AG04450 (cell line): ENCODE results near the gene RFTN1. TPM values are rescaled to one million over a fixed set of nuclear protein-coding genes. Genes with fewer than 3 reads are reported as not detected.

Experiments used
- CTCF ChIA-PET: fragments of 300-600, 350-600 bp; formaldehyde crosslinking; extraction: SDS; loops from one replicate; lab custom pipeline; 2022; ENCODE audit warnings: antibody characterized with exemption, inconsistent platforms; lab: Charles Lee
- POLR2A ChIA-PET: fragments of 350-600 bp; formaldehyde crosslinking; extraction: SDS; loops from one replicate; lab custom pipeline; 2021; ENCODE audit warnings: antibody characterized with exemption, inconsistent platforms; lab: Yijun Ruan, JAX
- DNase-seq: peaks from one replicate; pipeline ENCODE4 v3.0.0-alpha.2; 2011; ENCODE audit warnings: low read depth, low spot score
- H3K27ac ChIP-seq: one replicate; pipeline ENCODE4 v1.5.1; 2012; ENCODE audit warnings: low read depth, low read length, control low read depth
- H3K27me3 ChIP-seq: one replicate; pipeline ENCODE4 v1.6.0; 2012; ENCODE audit warnings: low read length; ENCODE audit not compliant: control insufficient read depth, insufficient read depth
- H3K4me3 ChIP-seq: 2 replicates; pipeline ENCODE4 v1.5.1; 2011; ENCODE audit warnings: mild to moderate bottlenecking, low read depth, low read length, control low read depth
- H3K9me3 ChIP-seq: 2 replicates; pipeline ENCODE4 v1.5.1; 2012; ENCODE audit warnings: low read length; ENCODE audit not compliant: control insufficient read depth, insufficient read depth
- polyA plus RNA-seq: library from polyadenylated mRNA; depleted of rRNA; stranded (reverse); fragments of >200 nt; gene quantifications from 2 replicates; pipeline ENCODE4 v1.2.3, GENCODE V29; 2011
- TF ChIP-seq, protein P1 (sequence below): IDR thresholded peaks from 2 replicates; pipeline ENCODE4 v1.5.1; 2011; ENCODE audit warnings: low read depth, low read length, control low read depth, inconsistent platforms

The RFTN1 gene
- polyA plus RNA-seq, 1 experiment: 97.3 TPM

DNA sequence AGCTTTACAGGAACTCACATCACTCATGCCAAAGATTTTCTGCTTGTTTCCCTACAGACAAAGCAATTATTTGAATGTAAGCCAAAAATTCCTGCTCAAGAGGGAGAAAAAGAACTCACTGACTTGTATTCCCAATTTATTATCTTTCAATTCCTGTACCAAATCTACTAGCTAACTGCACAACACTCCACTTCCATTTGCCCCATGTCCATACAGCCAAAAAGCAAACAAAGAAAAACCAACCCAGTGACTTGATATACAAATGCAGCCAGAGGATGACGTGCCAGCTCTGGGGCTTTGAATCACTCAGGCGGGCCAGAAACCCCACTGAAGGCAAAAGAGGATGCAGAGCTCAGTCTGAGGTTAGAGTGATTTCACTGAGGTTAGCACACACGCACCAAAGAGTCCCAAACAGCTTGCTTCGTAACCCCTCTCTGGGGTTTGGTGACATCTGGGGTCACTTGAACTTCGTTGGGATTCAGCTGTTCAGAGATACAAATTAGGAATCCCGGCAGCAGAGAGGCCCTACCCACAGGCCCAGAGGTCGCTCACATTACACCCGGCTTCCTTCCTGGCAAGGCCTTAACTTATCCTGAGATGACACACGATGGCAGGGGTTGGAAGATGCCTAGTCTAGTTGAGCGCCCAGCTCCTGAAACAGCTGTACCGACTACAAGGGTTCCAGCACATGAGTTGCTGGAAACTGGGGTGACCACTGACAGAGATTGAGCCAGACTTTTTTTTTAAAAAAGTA, 1.6 kb downstream of the RFTN1 start:
- DNase-seq: peak; percentile 30
- H3K27me3 ChIP-seq: no peaks in the 10 kb centered on the region
- peak overlapping the region; percentile 87 for H3K27ac ChIP-seq
- CTCF ChIA-PET: interaction anchor here (0.8 to 1.3 kb wide), 8 partner anchors 31 to 223 kb away, joined by 3 to 4 read pairs (median 3); no protein-coding TSS in a partner anchor
- peaks cover 5% of the 10 kb centered on the region; the same call in 1 of the 2 replicates for H3K9me3 ChIP-seq
- POLR2A ChIA-PET: interaction anchor here (0.6 to 2.8 kb wide), 6 partner anchors 9 to 1237 kb away, joined by 3 to 13 read pairs (median 4); no protein-coding TSS in a partner anchor
- peak overlapping the region; percentile 96 for H3K4me3 ChIP-seq
- TF ChIP-seq, protein P1, sequence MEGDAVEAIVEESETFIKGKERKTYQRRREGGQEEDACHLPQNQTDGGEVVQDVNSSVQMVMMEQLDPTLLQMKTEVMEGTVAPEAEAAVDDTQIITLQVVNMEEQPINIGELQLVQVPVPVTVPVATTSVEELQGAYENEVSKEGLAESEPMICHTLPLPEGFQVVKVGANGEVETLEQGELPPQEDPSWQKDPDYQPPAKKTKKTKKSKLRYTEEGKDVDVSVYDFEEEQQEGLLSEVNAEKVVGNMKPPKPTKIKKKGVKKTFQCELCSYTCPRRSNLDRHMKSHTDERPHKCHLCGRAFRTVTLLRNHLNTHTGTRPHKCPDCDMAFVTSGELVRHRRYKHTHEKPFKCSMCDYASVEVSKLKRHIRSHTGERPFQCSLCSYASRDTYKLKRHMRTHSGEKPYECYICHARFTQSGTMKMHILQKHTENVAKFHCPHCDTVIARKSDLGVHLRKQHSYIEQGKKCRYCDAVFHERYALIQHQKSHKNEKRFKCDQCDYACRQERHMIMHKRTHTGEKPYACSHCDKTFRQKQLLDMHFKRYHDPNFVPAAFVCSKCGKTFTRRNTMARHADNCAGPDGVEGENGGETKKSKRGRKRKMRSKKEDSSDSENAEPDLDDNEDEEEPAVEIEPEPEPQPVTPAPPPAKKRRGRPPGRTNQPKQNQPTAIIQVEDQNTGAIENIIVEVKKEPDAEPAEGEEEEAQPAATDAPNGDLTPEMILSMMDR: no peak

DNA sequence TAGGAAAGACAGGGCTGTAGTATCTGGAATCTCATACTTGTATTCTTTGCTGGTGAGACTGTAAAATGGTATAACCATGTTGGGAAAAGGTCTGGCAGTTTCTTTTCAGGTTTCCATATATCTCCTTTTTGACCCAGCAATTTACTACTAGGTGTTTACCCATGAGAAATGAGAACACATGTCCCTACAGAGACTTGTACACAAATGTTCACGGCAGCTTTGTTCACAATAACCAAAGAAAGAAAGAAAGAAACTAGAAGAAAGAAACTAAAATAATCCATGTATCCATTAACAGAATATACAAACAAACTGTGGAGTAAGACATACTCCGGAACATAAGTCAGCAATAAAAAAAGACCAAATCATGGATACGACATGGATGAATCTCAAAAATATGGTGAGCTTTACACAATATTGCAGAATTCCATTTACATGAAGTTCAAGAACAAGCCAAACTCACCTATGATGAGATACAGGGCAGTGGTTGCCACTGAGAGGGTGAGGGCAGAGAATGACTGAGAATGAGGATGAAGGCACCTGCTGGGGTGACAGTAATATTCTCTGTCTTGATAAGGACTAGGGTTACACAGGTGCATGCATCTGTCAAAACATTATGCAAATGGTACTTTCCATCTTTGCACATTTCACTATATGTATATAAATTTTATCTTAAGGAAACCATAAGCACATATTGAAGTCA, 2.7 kb downstream of the RFTN1 start:
- ChIA-PET CTCF (interaction anchor here (0.9 to 1.3 kb wide), 4 partner anchors 40 to 222 kb away, joined by 3 to 4 read pairs (median 4); no protein-coding TSS in a partner anchor), POLR2A (interaction anchor here (1.0 to 1.2 kb wide), 2 partner anchors 111 to 193 kb away, joined by 3 to 4 read pairs; no protein-coding TSS in a partner anchor)
- Histone ChIP-seq H3K27me3 (no peaks in the 10 kb centered on the region), H3K9me3 (peaks cover 5% of the 10 kb centered on the region; the same call in 1 of the 2 replicates), H3K4me3 (peak overlapping the region; percentile 96), H3K27ac (no peak overlapping the region)
- DNase-seq: no peak
- TF ChIP-seq, protein P1: no peak

DNA sequence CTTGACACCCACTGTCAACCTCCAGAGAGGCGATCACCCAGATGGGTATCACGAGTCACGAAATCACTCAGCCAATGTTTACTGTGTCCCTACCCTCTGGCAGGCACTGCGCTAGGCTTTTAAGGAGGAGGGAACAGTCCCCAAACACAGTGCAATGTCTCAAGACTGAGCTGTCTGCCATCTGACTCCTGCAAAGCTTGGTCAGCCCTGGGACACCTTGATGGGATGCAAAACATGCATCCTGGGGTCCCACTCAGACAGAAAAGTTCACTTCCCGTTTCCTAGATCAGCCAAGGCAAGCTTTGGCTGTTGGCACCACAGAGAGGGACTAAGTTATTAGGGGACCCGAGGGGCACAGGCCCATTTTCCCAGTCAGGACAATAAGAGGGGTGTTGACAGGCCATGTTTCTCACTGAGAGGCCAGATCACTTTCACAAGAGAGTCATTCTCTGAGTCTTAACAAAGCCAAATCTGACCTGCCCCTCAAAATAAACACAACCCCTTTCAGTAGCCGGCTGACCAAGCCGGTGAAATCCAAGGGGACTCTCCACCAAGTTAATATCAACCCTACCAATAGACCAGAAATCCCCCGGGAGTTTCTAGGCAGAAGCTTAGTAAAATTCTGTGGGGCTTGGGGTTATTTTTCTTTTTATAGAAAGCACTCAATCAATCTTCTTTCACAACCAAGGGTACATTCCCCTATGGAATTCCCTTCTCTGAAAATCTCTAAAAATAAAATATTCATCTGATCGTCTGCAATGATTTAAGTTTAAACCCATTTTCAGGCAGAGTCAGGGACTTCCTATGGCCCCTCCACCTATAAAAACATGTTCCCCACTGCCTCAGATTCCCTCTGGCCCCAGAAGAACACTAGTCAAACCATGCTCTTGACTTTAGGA, 3.5 kb downstream of the RFTN1 start:
- H3K27me3 ChIP-seq: no peaks in the 10 kb centered on the region
- POLR2A ChIA-PET: no interaction called here
- peak overlapping the region; percentile 15 for H3K4me3 ChIP-seq
- H3K9me3 ChIP-seq: peaks cover 5% of the 10 kb centered on the region
- no peak overlapping the region for H3K27ac ChIP-seq
- TF ChIP-seq, protein P1: no peak
- no peak for DNase-seq
- CTCF ChIA-PET: no interaction called here

DNA sequence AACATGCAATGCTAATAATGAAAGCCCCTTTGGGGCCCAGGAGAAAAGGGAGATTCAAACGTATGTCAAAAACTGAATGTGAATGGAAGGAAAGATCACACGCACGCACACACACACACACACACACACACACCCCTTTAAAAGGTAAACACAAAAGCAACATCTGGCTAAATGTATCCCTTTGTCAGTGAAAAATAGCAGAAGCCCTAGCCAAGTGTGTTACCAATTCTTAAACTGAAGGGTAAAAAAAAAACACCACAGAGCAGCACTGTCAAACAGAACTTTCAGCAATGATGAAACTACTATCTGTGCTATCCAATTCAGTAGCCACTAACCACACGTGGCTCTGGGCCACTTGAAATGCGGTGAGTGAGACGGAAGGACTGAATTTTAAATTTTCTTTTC, 4.9 kb downstream of the RFTN1 start:
- ChIA-PET CTCF (no interaction called here), POLR2A (no interaction called here)
- TF ChIP-seq, protein P1: no peak
- Histone ChIP-seq H3K27ac (no peak overlapping the region), H3K9me3 (peaks cover 5% of the 10 kb centered on the region), H3K4me3 (no peak overlapping the region), H3K27me3 (no peaks in the 10 kb centered on the region)
- DNase-seq: no peak
